ENCODE data around the gene PRKX. TPM values are rescaled to one million over a fixed set of nuclear protein-coding genes. Genes with fewer than 3 reads are reported as not detected.
A peak's percentile ranks its signal among the peaks of the same experiment; 100 is the strongest.

PRKX gene
- total and polyA plus RNA-seq, 2 of the 8 experiments (the other 6 are each of a cell fraction or from before 2014, with no cell fraction given) = 19.4 to 55.3 TPM

GRCh38 chrX:3567686-3568085 lies 145.8 kb downstream of the PRKX start:
- H3K9me3 ChIP-seq (ENCODE audit: insufficient read depth in 2 of 2, low read depth in 1 of 2, low read length in 1 of 2) = no peaks in the 10 kb centered on the region
- no peak overlapping the region for H3K9ac ChIP-seq (replicated peaks in 1 of 4; ENCODE audit: extremely low read depth in 1 of 4, low read depth in 3 of 4, low read length in 3 of 4)
- no peaks in the 10 kb centered on the region for H3K23me2 ChIP-seq (ENCODE audit: low read depth, low read length)
- H3K4me3 ChIP-seq (ENCODE audit: extremely low read depth in 1 of 4, insufficient read depth in 2 of 4, low read depth in 3 of 4, low read length in 4 of 4) = no peak overlapping the region
- no peak overlapping the region for H3K23ac ChIP-seq (ENCODE audit: insufficient read length)
- no peak overlapping the region for H2BK12ac ChIP-seq (ENCODE audit: low read depth, low read length)
- no peaks in the 10 kb centered on the region for H3K27me3 ChIP-seq (replicated peaks in 1 of 4; ENCODE audit: control insufficient read depth in 3 of 4, extremely low read depth in 1 of 4, insufficient read depth in 3 of 4, low read length in 3 of 4)
- no peak for DNase-seq (ENCODE audit: low read depth in 1 of 2, low spot score in 2 of 2)
- H3K56ac ChIP-seq (replicated peaks; ENCODE audit: insufficient read length, low read depth, low read length) = no peak overlapping the region
- H2BK15ac ChIP-seq (ENCODE audit: low read length) = no peak overlapping the region
- H3K4me1 ChIP-seq (replicated peaks in 1 of 4; ENCODE audit: control insufficient read depth in 3 of 4, insufficient read depth in 4 of 4, low read length in 3 of 4) = no peaks in the 10 kb centered on the region
- no peak overlapping the region for H3K4me2 ChIP-seq (ENCODE audit: insufficient read depth in 1 of 2, low read depth in 2 of 2, low read length in 2 of 2)
- no peak overlapping the region for H3K14ac ChIP-seq (ENCODE audit: insufficient read length)
- no peak overlapping the region for H2BK5ac ChIP-seq (ENCODE audit: low read depth, low read length)
- no peak overlapping the region for H3K18ac ChIP-seq (ENCODE audit: extremely low read depth, low read length)
- WGBS, 2 experiments (ENCODE audit: extremely low coverage in 1 of 2, insufficient coverage in 1 of 2, insufficient read length in 1 of 2, insufficient replicate concordance in 2 of 2, low coverage in 1 of 2, low lambda C conversion rate in 2 of 2, missing lambda C conversion rate in 1 of 2) = 92% methylated on average over 3 of the region's 3 CpGs; no CpG with 5 or more reads in 1 of the 2 experiments
- H3K4ac ChIP-seq (replicated peaks; ENCODE audit: insufficient read length, low read depth, low read length) = no peak overlapping the region
- H3K36me3 ChIP-seq (ENCODE audit: control insufficient read depth in 2 of 4, insufficient read depth in 4 of 4, low read length in 3 of 4) = no peaks in the 10 kb centered on the region
- no peak for TF ChIP-seq CREB1 (IDR thresholded peaks at IDR 0.05)
- TF ChIP-seq TAF1 (IDR thresholded peaks at IDR 0.05; ENCODE audit: low read depth, low read length) = no peak
- no peak overlapping the region for H2AK5ac ChIP-seq (ENCODE audit: low read depth, low read length)
- H4K8ac ChIP-seq (ENCODE audit: extremely low read depth, insufficient read depth, low read length) = no peak overlapping the region
- no peak overlapping the region for H2BK120ac ChIP-seq (replicated peaks; ENCODE audit: low read depth, low read length)
- no peak overlapping the region for H3K27ac ChIP-seq (ENCODE audit: low read depth, low read length)
- H4K91ac ChIP-seq (replicated peaks; ENCODE audit: insufficient read length, low read length) = no peak overlapping the region
- no peaks in the 10 kb centered on the region for H4K20me1 ChIP-seq (replicated peaks in 1 of 2; ENCODE audit: control insufficient read depth in 1 of 2, insufficient read depth in 2 of 2, low read length in 2 of 2)
- no peak overlapping the region for H2AFZ ChIP-seq (ENCODE audit: low read length)
- H4K5ac ChIP-seq (ENCODE audit: insufficient read length, low read depth, low read length) = no peak overlapping the region
- H3K79me1 ChIP-seq (ENCODE audit: low read depth, low read length) = no peaks in the 10 kb centered on the region
- H3K79me2 ChIP-seq (ENCODE audit: control insufficient read depth in 1 of 2, insufficient read depth in 2 of 2, low read length in 2 of 2) = no peaks in the 10 kb centered on the region
- ChIA-PET CTCF (ENCODE audit: partially characterized antibody) (no interaction called here), POLR2A (ENCODE audit: partially characterized antibody) (interaction anchor here (0.6 kb wide), 1 partner anchor 223 kb away, joined by 3 read pairs; no protein-coding TSS in a partner anchor)
- H2BK20ac ChIP-seq (ENCODE audit: low read length) = no peak overlapping the region
- FAIRE-seq = peak; percentile 19
